Measurements from ENCODE around the gene PHLPP1.

The PHLPP1 gene

DNA sequence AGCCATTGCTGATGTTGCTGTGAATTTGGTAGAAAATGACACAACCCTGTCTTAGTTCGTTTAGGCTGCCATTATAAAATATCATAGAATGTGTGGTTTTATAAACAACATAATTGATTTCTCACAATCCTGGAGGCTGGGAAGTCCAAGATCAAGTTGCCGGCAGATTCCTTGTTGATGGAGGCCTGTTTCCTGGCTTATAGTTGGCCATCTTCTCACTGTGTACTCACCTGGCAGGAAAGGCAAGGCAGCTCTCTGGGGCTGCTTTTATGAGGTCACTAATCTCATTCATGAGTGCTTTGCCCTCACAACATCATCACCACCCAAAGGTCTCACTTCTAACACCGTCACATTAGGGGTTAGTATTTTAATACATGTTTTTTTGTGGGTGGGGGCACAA is 58.4 kb downstream of the PHLPP1 start:
- Histone ChIP-seq H3K4me1 (ENCODE audit: insufficient read depth, low read length, poor library complexity, severe bottlenecking) (peaks cover 20% of the 10 kb centered on the region), H3K9me2 (replicated peaks; ENCODE audit: low read depth, low read length) (no peaks in the 10 kb centered on the region), H3K4me2 (ENCODE audit: low read depth, low read length, poor library complexity, severe bottlenecking) (no peak overlapping the region), H2AFZ (ENCODE audit: low read length) (no peak overlapping the region), H3F3A (ENCODE audit: low read depth) (no peaks in the 10 kb centered on the region; the same call in 1 of the 2 replicates), H3K79me2 (ENCODE audit: insufficient read depth, low read length) (peaks cover 81% of the 10 kb centered on the region), H3K9me3 (ENCODE audit: insufficient read depth, low read depth, low read length) (no peaks in the 10 kb centered on the region), H3K4me3 (ENCODE audit: low read length, poor library complexity, severe bottlenecking) (no peak overlapping the region), H3K36me3 (ENCODE audit: insufficient read depth, low read length) (no peaks in the 10 kb centered on the region), H3K27me3 (ENCODE audit: insufficient read depth, low read length, poor library complexity, severe bottlenecking) (no peaks in the 10 kb centered on the region), H3K9ac (ENCODE audit: low read depth, low read length, poor library complexity, severe bottlenecking) (no peak overlapping the region), H4K20me1 (ENCODE audit: insufficient read depth, low read length, poor library complexity, severe bottlenecking) (peaks cover 9% of the 10 kb centered on the region)
- no peak for TF ChIP-seq EZH2phosphoT487 (IDR thresholded peaks at IDR 0.05; ENCODE audit: borderline replicate concordance)
- TF ChIP-seq, protein P1, sequence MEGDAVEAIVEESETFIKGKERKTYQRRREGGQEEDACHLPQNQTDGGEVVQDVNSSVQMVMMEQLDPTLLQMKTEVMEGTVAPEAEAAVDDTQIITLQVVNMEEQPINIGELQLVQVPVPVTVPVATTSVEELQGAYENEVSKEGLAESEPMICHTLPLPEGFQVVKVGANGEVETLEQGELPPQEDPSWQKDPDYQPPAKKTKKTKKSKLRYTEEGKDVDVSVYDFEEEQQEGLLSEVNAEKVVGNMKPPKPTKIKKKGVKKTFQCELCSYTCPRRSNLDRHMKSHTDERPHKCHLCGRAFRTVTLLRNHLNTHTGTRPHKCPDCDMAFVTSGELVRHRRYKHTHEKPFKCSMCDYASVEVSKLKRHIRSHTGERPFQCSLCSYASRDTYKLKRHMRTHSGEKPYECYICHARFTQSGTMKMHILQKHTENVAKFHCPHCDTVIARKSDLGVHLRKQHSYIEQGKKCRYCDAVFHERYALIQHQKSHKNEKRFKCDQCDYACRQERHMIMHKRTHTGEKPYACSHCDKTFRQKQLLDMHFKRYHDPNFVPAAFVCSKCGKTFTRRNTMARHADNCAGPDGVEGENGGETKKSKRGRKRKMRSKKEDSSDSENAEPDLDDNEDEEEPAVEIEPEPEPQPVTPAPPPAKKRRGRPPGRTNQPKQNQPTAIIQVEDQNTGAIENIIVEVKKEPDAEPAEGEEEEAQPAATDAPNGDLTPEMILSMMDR (conservative IDR thresholded peaks at IDR 0.05; ENCODE audit: low read length): no peak

DNA sequence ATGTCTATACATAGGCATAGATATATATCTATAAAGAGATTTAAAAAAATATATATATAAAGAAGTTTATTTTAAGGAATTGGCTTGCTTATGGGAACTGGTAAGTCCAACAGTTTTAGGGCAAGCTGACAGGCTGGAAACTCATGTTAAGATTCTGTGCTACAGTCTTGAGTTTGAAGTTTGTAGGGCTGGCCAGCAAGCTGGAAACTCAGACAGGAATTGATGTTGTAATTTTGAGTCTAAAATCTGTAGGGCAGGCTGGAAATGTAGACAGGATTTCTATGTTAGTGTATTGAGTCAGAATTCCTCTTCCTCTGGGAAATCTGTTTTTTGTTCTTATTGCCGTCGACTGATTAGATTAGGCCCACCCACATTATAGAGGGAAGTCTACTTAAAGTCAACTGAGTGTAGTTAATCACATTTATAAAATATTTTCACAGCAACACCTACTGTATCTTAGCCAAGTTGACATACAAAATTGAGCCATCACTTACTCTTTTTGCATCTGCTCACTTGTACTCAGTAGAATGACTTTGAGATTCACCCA is 60.8 kb downstream of the PHLPP1 start:
- TF ChIP-seq EZH2phosphoT487 (IDR thresholded peaks at IDR 0.05; ENCODE audit: borderline replicate concordance): no peak
- TF ChIP-seq, protein P1 (conservative IDR thresholded peaks at IDR 0.05; ENCODE audit: low read length): no peak
- no peaks in the 10 kb centered on the region for H3K27me3 ChIP-seq (ENCODE audit: insufficient read depth, low read length, poor library complexity, severe bottlenecking)
- peaks cover 35% of the 10 kb centered on the region for H3K4me1 ChIP-seq (ENCODE audit: insufficient read depth, low read length, poor library complexity, severe bottlenecking)
- H3K9me2 ChIP-seq (replicated peaks; ENCODE audit: low read depth, low read length): no peaks in the 10 kb centered on the region
- H3K9ac ChIP-seq (ENCODE audit: low read depth, low read length, poor library complexity, severe bottlenecking): no peak overlapping the region
- H3K9me3 ChIP-seq (ENCODE audit: insufficient read depth, low read depth, low read length): no peaks in the 10 kb centered on the region
- H3K4me2 ChIP-seq (ENCODE audit: low read depth, low read length, poor library complexity, severe bottlenecking): no peak overlapping the region
- H2AFZ ChIP-seq (ENCODE audit: low read length): no peak overlapping the region
- H3K4me3 ChIP-seq (ENCODE audit: low read length, poor library complexity, severe bottlenecking): no peak overlapping the region
- peaks cover 16% of the 10 kb centered on the region for H4K20me1 ChIP-seq (ENCODE audit: insufficient read depth, low read length, poor library complexity, severe bottlenecking)
- peaks cover 89% of the 10 kb centered on the region for H3K79me2 ChIP-seq (ENCODE audit: insufficient read depth, low read length)
- no peaks in the 10 kb centered on the region for H3K36me3 ChIP-seq (ENCODE audit: insufficient read depth, low read length)
- no peaks in the 10 kb centered on the region; the same call in 1 of the 2 replicates for H3F3A ChIP-seq (ENCODE audit: low read depth)

DNA sequence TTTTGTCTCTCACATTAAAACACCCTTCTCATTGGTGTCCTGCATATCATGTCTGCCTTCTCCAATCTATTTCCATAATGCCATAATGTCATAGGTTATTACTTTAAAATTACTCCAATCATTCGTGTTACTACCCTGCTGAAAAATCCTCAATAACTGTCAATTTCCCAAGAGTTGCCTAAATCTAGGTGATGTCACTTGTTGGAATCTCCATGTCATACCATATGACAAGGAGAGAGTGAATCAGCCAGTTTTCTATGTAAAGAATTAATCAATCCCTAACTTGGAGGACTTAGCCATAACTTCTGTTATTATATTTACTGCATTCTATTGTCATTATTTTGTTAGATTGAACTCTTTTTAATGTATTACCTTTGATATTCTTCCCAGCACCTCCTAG is 62.5 kb downstream of the PHLPP1 start:
- Histone ChIP-seq H3K9me3 (ENCODE audit: insufficient read depth, low read depth, low read length) (no peaks in the 10 kb centered on the region), H3K4me1 (ENCODE audit: insufficient read depth, low read length, poor library complexity, severe bottlenecking) (peaks cover 35% of the 10 kb centered on the region), H3K79me2 (ENCODE audit: insufficient read depth, low read length) (peaks cover 92% of the 10 kb centered on the region), H3K9ac (ENCODE audit: low read depth, low read length, poor library complexity, severe bottlenecking) (no peak overlapping the region), H3K4me2 (ENCODE audit: low read depth, low read length, poor library complexity, severe bottlenecking) (no peak overlapping the region), H3K27me3 (ENCODE audit: insufficient read depth, low read length, poor library complexity, severe bottlenecking) (no peaks in the 10 kb centered on the region), H3K4me3 (ENCODE audit: low read length, poor library complexity, severe bottlenecking) (no peak overlapping the region), H4K20me1 (ENCODE audit: insufficient read depth, low read length, poor library complexity, severe bottlenecking) (peaks cover 25% of the 10 kb centered on the region), H3K36me3 (ENCODE audit: insufficient read depth, low read length) (no peaks in the 10 kb centered on the region), H2AFZ (ENCODE audit: low read length) (no peak overlapping the region), H3F3A (ENCODE audit: low read depth) (no peaks in the 10 kb centered on the region), H3K9me2 (replicated peaks; ENCODE audit: low read depth, low read length) (no peaks in the 10 kb centered on the region)
- no peak for TF ChIP-seq EZH2phosphoT487 (IDR thresholded peaks at IDR 0.05; ENCODE audit: borderline replicate concordance)
- TF ChIP-seq, protein P1 (conservative IDR thresholded peaks at IDR 0.05; ENCODE audit: low read length): no peak
